ENCODE data around the gene TMEM87B. TPM values are rescaled to one million over a fixed set of nuclear protein-coding genes. Genes with fewer than 3 reads are reported as not detected.

Gene TMEM87B
- total and polyA plus RNA-seq, 2 of the 8 experiments (the other 6 are each of a cell fraction or from before 2014, with no cell fraction given): 7.2 to 9.0 TPM

DNA sequence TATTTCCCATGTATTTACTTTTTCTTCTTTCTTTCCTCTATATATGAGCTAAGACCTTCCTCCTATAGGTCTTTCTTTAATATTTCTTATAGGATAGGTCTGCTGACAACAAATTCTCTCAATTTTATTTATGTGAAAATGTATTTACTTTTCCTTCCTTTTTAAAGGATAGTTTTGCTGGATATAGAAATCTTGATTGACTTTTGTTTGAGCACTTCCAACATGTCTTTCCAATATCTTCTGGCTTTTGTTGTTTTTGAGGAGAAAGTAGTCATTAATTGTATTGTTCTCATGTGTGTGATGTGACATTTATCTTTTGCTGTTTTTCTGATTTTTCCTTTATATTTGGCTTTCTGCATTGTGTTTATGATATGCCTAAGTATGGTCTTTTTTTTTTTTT, 54.2 kb downstream of the TMEM87B start (continued):
- TF ChIP-seq, protein P1, sequence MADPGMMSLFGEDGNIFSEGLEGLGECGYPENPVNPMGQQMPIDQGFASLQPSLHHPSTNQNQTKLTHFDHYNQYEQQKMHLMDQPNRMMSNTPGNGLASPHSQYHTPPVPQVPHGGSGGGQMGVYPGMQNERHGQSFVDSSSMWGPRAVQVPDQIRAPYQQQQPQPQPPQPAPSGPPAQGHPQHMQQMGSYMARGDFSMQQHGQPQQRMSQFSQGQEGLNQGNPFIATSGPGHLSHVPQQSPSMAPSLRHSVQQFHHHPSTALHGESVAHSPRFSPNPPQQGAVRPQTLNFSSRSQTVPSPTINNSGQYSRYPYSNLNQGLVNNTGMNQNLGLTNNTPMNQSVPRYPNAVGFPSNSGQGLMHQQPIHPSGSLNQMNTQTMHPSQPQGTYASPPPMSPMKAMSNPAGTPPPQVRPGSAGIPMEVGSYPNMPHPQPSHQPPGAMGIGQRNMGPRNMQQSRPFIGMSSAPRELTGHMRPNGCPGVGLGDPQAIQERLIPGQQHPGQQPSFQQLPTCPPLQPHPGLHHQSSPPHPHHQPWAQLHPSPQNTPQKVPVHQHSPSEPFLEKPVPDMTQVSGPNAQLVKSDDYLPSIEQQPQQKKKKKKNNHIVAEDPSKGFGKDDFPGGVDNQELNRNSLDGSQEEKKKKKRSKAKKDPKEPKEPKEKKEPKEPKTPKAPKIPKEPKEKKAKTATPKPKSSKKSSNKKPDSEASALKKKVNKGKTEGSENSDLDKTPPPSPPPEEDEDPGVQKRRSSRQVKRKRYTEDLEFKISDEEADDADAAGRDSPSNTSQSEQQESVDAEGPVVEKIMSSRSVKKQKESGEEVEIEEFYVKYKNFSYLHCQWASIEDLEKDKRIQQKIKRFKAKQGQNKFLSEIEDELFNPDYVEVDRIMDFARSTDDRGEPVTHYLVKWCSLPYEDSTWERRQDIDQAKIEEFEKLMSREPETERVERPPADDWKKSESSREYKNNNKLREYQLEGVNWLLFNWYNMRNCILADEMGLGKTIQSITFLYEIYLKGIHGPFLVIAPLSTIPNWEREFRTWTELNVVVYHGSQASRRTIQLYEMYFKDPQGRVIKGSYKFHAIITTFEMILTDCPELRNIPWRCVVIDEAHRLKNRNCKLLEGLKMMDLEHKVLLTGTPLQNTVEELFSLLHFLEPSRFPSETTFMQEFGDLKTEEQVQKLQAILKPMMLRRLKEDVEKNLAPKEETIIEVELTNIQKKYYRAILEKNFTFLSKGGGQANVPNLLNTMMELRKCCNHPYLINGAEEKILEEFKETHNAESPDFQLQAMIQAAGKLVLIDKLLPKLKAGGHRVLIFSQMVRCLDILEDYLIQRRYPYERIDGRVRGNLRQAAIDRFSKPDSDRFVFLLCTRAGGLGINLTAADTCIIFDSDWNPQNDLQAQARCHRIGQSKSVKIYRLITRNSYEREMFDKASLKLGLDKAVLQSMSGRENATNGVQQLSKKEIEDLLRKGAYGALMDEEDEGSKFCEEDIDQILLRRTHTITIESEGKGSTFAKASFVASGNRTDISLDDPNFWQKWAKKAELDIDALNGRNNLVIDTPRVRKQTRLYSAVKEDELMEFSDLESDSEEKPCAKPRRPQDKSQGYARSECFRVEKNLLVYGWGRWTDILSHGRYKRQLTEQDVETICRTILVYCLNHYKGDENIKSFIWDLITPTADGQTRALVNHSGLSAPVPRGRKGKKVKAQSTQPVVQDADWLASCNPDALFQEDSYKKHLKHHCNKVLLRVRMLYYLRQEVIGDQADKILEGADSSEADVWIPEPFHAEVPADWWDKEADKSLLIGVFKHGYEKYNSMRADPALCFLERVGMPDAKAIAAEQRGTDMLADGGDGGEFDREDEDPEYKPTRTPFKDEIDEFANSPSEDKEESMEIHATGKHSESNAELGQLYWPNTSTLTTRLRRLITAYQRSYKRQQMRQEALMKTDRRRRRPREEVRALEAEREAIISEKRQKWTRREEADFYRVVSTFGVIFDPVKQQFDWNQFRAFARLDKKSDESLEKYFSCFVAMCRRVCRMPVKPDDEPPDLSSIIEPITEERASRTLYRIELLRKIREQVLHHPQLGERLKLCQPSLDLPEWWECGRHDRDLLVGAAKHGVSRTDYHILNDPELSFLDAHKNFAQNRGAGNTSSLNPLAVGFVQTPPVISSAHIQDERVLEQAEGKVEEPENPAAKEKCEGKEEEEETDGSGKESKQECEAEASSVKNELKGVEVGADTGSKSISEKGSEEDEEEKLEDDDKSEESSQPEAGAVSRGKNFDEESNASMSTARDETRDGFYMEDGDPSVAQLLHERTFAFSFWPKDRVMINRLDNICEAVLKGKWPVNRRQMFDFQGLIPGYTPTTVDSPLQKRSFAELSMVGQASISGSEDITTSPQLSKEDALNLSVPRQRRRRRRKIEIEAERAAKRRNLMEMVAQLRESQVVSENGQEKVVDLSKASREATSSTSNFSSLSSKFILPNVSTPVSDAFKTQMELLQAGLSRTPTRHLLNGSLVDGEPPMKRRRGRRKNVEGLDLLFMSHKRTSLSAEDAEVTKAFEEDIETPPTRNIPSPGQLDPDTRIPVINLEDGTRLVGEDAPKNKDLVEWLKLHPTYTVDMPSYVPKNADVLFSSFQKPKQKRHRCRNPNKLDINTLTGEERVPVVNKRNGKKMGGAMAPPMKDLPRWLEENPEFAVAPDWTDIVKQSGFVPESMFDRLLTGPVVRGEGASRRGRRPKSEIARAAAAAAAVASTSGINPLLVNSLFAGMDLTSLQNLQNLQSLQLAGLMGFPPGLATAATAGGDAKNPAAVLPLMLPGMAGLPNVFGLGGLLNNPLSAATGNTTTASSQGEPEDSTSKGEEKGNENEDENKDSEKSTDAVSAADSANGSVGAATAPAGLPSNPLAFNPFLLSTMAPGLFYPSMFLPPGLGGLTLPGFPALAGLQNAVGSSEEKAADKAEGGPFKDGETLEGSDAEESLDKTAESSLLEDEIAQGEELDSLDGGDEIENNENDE (IDR thresholded peaks at IDR 0.05; ENCODE audit: insufficient replicate concordance, low read length): no peak
- TF ChIP-seq, protein P2, sequence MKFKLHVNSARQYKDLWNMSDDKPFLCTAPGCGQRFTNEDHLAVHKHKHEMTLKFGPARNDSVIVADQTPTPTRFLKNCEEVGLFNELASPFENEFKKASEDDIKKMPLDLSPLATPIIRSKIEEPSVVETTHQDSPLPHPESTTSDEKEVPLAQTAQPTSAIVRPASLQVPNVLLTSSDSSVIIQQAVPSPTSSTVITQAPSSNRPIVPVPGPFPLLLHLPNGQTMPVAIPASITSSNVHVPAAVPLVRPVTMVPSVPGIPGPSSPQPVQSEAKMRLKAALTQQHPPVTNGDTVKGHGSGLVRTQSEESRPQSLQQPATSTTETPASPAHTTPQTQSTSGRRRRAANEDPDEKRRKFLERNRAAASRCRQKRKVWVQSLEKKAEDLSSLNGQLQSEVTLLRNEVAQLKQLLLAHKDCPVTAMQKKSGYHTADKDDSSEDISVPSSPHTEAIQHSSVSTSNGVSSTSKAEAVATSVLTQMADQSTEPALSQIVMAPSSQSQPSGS (IDR thresholded peaks at IDR 0.05; ENCODE audit: low read length): no peak
- TF ChIP-seq RNF2 (IDR thresholded peaks at IDR 0.05; ENCODE audit: borderline replicate concordance, low read depth, low read length, missing control alignments, poor library complexity, severe bottlenecking) (no peak), CREB1 (IDR thresholded peaks at IDR 0.05) (no peak)

Measured in H1 (cell line).